ENCODE measurements around the gene HPS5.
"Not testable (repeated sequence)": the region's sequence is repeated elsewhere in the genome, so short reads cannot be mapped to it uniquely, and the experiment has no call there.

Gene HPS5

GRCh38 chr11:18271206-18271605 lies 50.7 kb downstream of the HPS5 start:
- Mint-ChIP-seq H3K9me3 (no peaks in the 10 kb centered on the region), H3K36me3 (ENCODE audit: low read depth) (peaks cover 11% of the 10 kb centered on the region), H3K27me3 (ENCODE audit: low read depth) (peaks cover 5% of the 10 kb centered on the region), H3K4me3 (no peak overlapping the region), H3K4me1 (no peaks in the 10 kb centered on the region), H3K27ac (no peak overlapping the region)
- TF ChIP-seq CTCF (IDR thresholded peaks at IDR 0.05; ENCODE audit: unreplicated experiment in 3 of 3), result no peak

- Mint-ChIP-seq H3K36me3 (ENCODE audit: low read depth) (peaks cover 8% of the 10 kb centered on the region), H3K9me3 (no peaks in the 10 kb centered on the region), H3K4me1 (no peaks in the 10 kb centered on the region), H3K27me3 (ENCODE audit: low read depth) (peaks cover 9% of the 10 kb centered on the region), H3K27ac (no peak overlapping the region), H3K4me3 (no peak overlapping the region)
- TF ChIP-seq CTCF (IDR thresholded peaks at IDR 0.05; ENCODE audit: unreplicated experiment in 3 of 3), result no peak
Observed at GRCh38 chr11:18270102-18270501, 51.8 kb downstream of the HPS5 start.

GRCh38 chr11:18269252-18269651 lies 52.7 kb downstream of the HPS5 start:
- H3K4me1 Mint-ChIP-seq; H3K9me3 Mint-ChIP-seq; H3K4me3 Mint-ChIP-seq; H3K27ac Mint-ChIP-seq; H3K36me3 Mint-ChIP-seq (ENCODE audit: low read depth): not testable (repeated sequence)
- H3K27me3 Mint-ChIP-seq (ENCODE audit: low read depth), result peaks cover 10% of the 10 kb centered on the region

GRCh38 chr11:18267335-18268133 lies 54.4 kb downstream of the HPS5 start:
- not testable (repeated sequence) for H3K4me3 Mint-ChIP-seq; H3K4me1 Mint-ChIP-seq; H3K9me3 Mint-ChIP-seq; H3K27ac Mint-ChIP-seq; H3K36me3 Mint-ChIP-seq (ENCODE audit: low read depth)
- peaks cover 17% of the 10 kb centered on the region for H3K27me3 Mint-ChIP-seq (ENCODE audit: low read depth)

GRCh38 chr11:18265949-18266348 lies 56.0 kb downstream of the HPS5 start, which contains the start of gene SAA1:
Gene SAA1, plus strand, starts transcription at chr11:18266264. Its CDS starts 624 bp downstream, at chr11:18266888.
- no peak within 1 kb of the TSS for H3K27ac Mint-ChIP-seq
- no peaks in the 10 kb centered on the region for H3K36me3 Mint-ChIP-seq (ENCODE audit: low read depth)
- no peaks in the 10 kb centered on the region for H3K4me1 Mint-ChIP-seq
- no peak within 1 kb of the TSS for H3K4me3 Mint-ChIP-seq
- no peaks in the 10 kb centered on the region for H3K9me3 Mint-ChIP-seq
- no peak for TF ChIP-seq CTCF (IDR thresholded peaks at IDR 0.05; ENCODE audit: unreplicated experiment in 3 of 3)
- peaks cover 17% of the 10 kb centered on the region for H3K27me3 Mint-ChIP-seq (ENCODE audit: low read depth)

GRCh38 chr11:18264677-18265555 lies 57.0 kb downstream of the HPS5 start:
- H3K4me1 Mint-ChIP-seq, result no peaks in the 10 kb centered on the region
- no peaks in the 10 kb centered on the region for H3K9me3 Mint-ChIP-seq
- no peak overlapping the region for H3K4me3 Mint-ChIP-seq
- no peak for TF ChIP-seq CTCF (IDR thresholded peaks at IDR 0.05; ENCODE audit: unreplicated experiment in 3 of 3)
- H3K27ac Mint-ChIP-seq, result no peak overlapping the region
- no peaks in the 10 kb centered on the region for H3K36me3 Mint-ChIP-seq (ENCODE audit: low read depth)
- peaks cover 16% of the 10 kb centered on the region for H3K27me3 Mint-ChIP-seq (ENCODE audit: low read depth)
